A549 (cell line): ENCODE data around the gene SEMA5B.

Experiments used
- JUNB ChIP-seq: fragments of >200 bp; sonication (Bioruptor Twin); formaldehyde crosslinking; IDR thresholded peaks from 2 replicates; pipeline ENCODE4 v1.6.1; 2016
- KDM5A ChIP-seq: fragments of 200-600 bp; sonication (generic); IDR thresholded peaks from 2 replicates; pipeline ENCODE4 v1.6.1; 2016; ENCODE audit warnings: antibody characterized with exemption, mild to moderate bottlenecking
- POLR2A ChIP-seq: IDR thresholded peaks from 2 replicates; pipeline ENCODE4 v1.6.1; 2012; ENCODE audit warnings: mild to moderate bottlenecking, low read length
- TF ChIP-seq, protein P1 (sequence below): fragments of >200 bp; sonication (Bioruptor Twin); formaldehyde crosslinking; IDR thresholded peaks from 3 replicates; pipeline ENCODE4 v1.5.1; 2016
- TF ChIP-seq, protein P2 (sequence below): IDR thresholded peaks from 2 replicates; pipeline ENCODE4 v1.6.1; 2012

DNA sequence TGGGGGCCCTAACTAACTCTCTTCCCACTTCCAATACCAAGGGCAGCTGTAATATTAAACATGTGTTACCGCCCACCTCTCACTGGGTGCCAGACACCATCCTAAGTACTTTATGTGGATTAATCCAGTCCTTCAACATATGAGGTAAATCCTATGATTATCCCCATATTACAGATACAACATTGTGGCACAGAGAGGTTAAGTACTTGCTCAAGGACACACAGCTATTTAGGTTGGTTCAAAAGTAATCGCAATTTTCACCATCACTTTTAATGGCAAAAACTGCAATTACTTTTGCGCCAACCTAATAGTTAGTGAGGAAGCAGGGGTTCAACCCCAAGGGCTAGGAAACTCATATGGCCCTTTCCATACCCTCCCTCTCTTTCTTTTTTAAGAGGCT lies 100.8 kb downstream of the SEMA5B start:
- TF ChIP-seq JUNB = no peak
- no peak for TF ChIP-seq POLR2A
- TF ChIP-seq, protein P1, sequence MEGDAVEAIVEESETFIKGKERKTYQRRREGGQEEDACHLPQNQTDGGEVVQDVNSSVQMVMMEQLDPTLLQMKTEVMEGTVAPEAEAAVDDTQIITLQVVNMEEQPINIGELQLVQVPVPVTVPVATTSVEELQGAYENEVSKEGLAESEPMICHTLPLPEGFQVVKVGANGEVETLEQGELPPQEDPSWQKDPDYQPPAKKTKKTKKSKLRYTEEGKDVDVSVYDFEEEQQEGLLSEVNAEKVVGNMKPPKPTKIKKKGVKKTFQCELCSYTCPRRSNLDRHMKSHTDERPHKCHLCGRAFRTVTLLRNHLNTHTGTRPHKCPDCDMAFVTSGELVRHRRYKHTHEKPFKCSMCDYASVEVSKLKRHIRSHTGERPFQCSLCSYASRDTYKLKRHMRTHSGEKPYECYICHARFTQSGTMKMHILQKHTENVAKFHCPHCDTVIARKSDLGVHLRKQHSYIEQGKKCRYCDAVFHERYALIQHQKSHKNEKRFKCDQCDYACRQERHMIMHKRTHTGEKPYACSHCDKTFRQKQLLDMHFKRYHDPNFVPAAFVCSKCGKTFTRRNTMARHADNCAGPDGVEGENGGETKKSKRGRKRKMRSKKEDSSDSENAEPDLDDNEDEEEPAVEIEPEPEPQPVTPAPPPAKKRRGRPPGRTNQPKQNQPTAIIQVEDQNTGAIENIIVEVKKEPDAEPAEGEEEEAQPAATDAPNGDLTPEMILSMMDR = no peak
- no peak for TF ChIP-seq KDM5A
- TF ChIP-seq, protein P2, sequence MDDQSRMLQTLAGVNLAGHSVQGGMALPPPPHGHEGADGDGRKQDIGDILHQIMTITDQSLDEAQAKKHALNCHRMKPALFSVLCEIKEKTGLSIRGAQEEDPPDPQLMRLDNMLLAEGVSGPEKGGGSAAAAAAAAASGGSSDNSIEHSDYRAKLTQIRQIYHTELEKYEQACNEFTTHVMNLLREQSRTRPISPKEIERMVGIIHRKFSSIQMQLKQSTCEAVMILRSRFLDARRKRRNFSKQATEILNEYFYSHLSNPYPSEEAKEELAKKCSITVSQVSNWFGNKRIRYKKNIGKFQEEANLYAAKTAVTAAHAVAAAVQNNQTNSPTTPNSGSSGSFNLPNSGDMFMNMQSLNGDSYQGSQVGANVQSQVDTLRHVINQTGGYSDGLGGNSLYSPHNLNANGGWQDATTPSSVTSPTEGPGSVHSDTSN = no peak
